Measurements from ENCODE around the gene SRD5A1.

Gene SRD5A1

DNA sequence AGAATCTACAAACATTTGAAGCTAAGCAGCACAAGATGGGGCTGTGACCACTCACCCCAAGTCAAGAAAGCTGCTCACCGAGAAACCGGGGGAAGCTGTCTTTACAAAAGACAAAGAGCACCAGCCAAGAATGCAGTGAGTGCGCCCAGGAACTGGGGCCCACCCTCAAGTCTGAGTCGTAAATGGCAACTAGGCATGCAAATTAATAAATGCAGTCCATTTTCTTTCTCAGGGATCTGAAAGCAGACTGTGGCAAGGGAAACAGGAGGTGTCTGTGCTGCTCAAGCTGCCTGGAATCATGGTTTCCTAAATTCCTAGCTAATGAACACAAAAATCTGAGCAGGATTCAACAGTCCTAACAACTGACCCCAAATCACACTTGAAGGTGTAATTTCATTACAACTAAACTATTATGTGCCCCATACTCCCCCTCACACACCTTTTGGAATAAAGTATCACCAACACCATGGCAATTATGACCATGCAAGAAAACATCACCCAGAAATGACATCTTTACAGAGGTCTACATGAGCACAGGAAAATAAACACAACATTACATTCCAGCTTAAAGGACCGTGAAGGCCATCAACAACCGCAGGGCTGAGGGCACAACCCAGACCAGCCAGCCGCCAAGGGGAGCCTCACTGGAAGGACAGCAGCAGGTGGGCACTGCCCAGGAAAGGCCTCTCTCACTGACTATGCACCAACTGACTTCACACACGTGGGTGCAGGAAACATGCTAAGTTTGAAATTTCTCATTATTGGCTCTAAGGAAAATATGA is 18.0 kb upstream of the SRD5A1 start:
- TF ChIP-seq, protein P1, sequence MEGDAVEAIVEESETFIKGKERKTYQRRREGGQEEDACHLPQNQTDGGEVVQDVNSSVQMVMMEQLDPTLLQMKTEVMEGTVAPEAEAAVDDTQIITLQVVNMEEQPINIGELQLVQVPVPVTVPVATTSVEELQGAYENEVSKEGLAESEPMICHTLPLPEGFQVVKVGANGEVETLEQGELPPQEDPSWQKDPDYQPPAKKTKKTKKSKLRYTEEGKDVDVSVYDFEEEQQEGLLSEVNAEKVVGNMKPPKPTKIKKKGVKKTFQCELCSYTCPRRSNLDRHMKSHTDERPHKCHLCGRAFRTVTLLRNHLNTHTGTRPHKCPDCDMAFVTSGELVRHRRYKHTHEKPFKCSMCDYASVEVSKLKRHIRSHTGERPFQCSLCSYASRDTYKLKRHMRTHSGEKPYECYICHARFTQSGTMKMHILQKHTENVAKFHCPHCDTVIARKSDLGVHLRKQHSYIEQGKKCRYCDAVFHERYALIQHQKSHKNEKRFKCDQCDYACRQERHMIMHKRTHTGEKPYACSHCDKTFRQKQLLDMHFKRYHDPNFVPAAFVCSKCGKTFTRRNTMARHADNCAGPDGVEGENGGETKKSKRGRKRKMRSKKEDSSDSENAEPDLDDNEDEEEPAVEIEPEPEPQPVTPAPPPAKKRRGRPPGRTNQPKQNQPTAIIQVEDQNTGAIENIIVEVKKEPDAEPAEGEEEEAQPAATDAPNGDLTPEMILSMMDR (IDR thresholded peaks at IDR 0.05; ENCODE audit: insufficient read depth, low read length): no peak
- TF ChIP-seq, protein P2, sequence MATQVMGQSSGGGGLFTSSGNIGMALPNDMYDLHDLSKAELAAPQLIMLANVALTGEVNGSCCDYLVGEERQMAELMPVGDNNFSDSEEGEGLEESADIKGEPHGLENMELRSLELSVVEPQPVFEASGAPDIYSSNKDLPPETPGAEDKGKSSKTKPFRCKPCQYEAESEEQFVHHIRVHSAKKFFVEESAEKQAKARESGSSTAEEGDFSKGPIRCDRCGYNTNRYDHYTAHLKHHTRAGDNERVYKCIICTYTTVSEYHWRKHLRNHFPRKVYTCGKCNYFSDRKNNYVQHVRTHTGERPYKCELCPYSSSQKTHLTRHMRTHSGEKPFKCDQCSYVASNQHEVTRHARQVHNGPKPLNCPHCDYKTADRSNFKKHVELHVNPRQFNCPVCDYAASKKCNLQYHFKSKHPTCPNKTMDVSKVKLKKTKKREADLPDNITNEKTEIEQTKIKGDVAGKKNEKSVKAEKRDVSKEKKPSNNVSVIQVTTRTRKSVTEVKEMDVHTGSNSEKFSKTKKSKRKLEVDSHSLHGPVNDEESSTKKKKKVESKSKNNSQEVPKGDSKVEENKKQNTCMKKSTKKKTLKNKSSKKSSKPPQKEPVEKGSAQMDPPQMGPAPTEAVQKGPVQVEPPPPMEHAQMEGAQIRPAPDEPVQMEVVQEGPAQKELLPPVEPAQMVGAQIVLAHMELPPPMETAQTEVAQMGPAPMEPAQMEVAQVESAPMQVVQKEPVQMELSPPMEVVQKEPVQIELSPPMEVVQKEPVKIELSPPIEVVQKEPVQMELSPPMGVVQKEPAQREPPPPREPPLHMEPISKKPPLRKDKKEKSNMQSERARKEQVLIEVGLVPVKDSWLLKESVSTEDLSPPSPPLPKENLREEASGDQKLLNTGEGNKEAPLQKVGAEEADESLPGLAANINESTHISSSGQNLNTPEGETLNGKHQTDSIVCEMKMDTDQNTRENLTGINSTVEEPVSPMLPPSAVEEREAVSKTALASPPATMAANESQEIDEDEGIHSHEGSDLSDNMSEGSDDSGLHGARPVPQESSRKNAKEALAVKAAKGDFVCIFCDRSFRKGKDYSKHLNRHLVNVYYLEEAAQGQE (IDR thresholded peaks at IDR 0.05; ENCODE audit: insufficient replicate concordance, low read depth): no peak
- TF ChIP-seq GABPA (IDR thresholded peaks at IDR 0.05; ENCODE audit: low read depth): no peak
- Histone ChIP-seq H3K27ac (replicated peaks) (no peak overlapping the region), H3K27me3 (ENCODE audit: insufficient read depth, poor library complexity, severe bottlenecking) (no peaks in the 10 kb centered on the region), H3K4me3 (replicated peaks; ENCODE audit: insufficient read depth, low read length) (no peak overlapping the region)
- no peak for DNase-seq (ENCODE audit: low read depth in 1 of 2, low spot score in 1 of 2)

- Histone ChIP-seq H3K4me3 (replicated peaks; ENCODE audit: insufficient read depth, low read length) (no peak overlapping the region), H3K27me3 (ENCODE audit: insufficient read depth, poor library complexity, severe bottlenecking) (no peaks in the 10 kb centered on the region), H3K27ac (replicated peaks) (no peak overlapping the region)
- no peak for DNase-seq (ENCODE audit: low read depth in 1 of 2, low spot score in 1 of 2)
- TF ChIP-seq, protein P1 (IDR thresholded peaks at IDR 0.05; ENCODE audit: insufficient read depth, low read length): no peak
- TF ChIP-seq GABPA (IDR thresholded peaks at IDR 0.05; ENCODE audit: low read depth) (no peak), POLR2AphosphoS5 (IDR thresholded peaks at IDR 0.05; ENCODE audit: low read depth) (no peak), SPI1 (IDR thresholded peaks at IDR 0.05; ENCODE audit: borderline replicate concordance, low read depth) (no peak)
- TF ChIP-seq, protein P2 (IDR thresholded peaks at IDR 0.05; ENCODE audit: insufficient replicate concordance, low read depth): no peak
Observed at GRCh38 chr5:6616632-6617031, 16.6 kb upstream of the SRD5A1 start.

DNA sequence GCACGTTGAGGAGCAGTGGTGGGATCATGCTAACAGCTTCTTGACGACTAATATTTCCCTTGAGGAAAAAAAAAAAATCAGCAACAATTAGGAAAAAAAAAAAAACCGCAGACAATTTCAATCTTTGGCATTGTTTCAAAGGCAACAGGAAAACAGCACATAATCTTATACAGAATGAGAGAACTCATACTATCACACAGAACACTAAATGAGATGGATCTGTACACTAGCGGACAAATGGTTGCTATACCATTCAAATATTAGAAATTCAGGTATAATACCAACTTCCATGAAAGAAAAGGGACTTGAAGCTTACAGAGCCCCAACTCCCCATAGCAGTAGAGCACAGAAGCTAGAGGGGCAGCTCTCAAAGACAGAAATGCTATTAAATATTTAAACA is 10.0 kb upstream of the SRD5A1 start:
- H3K27me3 ChIP-seq (ENCODE audit: insufficient read depth, poor library complexity, severe bottlenecking): no peaks in the 10 kb centered on the region
- TF ChIP-seq GABPA (IDR thresholded peaks at IDR 0.05; ENCODE audit: low read depth): no peak
- no peak for TF ChIP-seq SPI1 (IDR thresholded peaks at IDR 0.05; ENCODE audit: borderline replicate concordance, low read depth)
- TF ChIP-seq, protein P1 (IDR thresholded peaks at IDR 0.05; ENCODE audit: insufficient read depth, low read length): no peak
- TF ChIP-seq, protein P2 (IDR thresholded peaks at IDR 0.05; ENCODE audit: insufficient replicate concordance, low read depth): no peak
- no peak for DNase-seq (ENCODE audit: low read depth in 1 of 2, low spot score in 1 of 2)
- no peak overlapping the region for H3K4me3 ChIP-seq (replicated peaks; ENCODE audit: insufficient read depth, low read length)
- no peak overlapping the region for H3K27ac ChIP-seq (replicated peaks)

All from HL-60 (cell line).